Measurements from ENCODE around the gene MISP3. TPM values are rescaled to one million over a fixed set of nuclear protein-coding genes. Genes with fewer than 3 reads are reported as not detected.

MISP3 gene
- total RNA-seq, 1 donor from 2014 or later: 2.1 TPM

DNA sequence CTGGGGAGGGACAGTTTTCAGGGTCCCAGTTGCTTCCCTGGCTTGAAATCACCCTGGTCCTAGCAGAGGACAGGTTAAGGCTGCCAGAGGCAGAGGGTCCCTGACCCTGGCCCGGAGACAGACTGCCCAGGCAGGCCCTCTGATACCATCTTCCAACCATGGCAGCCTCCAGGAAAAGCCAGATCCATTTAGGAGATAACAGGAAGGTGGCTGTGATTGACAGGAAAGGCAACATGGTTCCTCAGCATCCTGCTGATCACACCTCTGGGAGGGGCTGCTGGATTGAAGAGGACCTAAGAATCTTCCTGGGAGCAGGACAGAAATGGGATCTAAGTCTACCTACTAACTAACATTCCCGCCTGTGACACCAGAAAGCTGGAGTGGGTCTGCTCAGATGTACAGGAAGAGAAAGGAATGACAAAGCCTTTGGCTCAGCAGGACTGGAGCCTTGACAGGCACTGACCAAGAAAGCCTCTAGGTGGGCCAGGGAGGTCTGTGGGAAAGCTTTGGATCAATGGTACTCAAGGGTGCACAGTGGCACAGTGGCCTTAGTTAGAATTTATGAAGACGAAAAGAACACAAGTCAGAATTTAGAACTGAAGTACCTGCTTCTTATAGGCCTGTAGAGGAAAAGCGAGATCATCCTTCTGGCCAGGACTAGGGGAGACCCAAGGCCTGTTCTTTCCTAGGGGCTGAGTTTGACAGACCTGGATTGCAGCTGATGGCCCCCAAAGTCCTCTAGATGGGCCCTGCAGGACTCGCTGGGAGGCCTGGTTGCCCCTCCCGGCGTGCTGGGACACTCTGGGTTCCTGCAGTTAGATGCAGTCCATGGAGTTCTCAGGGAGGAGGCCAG is 47.3 kb downstream of the MISP3 start:
- Mint-ChIP-seq H3K4me1 (ENCODE audit: unreplicated experiment) (peaks cover 28% of the 10 kb centered on the region), H3K4me3 (ENCODE audit: unreplicated experiment) (no peak overlapping the region), H3K27ac (ENCODE audit: unreplicated experiment) (peak overlapping the region; percentile 97), H3K36me3 (ENCODE audit: unreplicated experiment) (no peaks in the 10 kb centered on the region), H3K9me3 (ENCODE audit: unreplicated experiment) (no peaks in the 10 kb centered on the region), H3K27me3 (ENCODE audit: unreplicated experiment) (no peaks in the 10 kb centered on the region)
- no peak for DNase-seq (ENCODE audit: extremely low spot score, unreplicated experiment)
- TF ChIP-seq, protein P1, sequence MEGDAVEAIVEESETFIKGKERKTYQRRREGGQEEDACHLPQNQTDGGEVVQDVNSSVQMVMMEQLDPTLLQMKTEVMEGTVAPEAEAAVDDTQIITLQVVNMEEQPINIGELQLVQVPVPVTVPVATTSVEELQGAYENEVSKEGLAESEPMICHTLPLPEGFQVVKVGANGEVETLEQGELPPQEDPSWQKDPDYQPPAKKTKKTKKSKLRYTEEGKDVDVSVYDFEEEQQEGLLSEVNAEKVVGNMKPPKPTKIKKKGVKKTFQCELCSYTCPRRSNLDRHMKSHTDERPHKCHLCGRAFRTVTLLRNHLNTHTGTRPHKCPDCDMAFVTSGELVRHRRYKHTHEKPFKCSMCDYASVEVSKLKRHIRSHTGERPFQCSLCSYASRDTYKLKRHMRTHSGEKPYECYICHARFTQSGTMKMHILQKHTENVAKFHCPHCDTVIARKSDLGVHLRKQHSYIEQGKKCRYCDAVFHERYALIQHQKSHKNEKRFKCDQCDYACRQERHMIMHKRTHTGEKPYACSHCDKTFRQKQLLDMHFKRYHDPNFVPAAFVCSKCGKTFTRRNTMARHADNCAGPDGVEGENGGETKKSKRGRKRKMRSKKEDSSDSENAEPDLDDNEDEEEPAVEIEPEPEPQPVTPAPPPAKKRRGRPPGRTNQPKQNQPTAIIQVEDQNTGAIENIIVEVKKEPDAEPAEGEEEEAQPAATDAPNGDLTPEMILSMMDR (IDR thresholded peaks at IDR 0.05): no peak

DNA sequence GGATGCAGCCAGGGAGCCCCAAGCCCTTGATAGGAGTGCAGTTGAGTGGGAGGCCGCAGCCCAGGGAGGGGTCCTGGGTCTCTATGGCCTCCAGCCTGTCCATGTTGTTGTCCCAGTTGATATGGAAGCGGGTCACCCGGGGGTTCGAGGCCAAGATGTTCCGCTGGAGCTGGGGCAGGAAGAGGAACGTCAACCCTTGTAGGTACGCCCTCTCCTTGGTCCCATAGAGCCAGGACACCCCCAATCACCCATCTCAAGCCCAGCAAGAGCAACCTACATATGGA is 47.9 kb downstream of the MISP3 start:
- DNase-seq (ENCODE audit: extremely low spot score, unreplicated experiment): no peak
- TF ChIP-seq, protein P1 (IDR thresholded peaks at IDR 0.05): no peak
- Mint-ChIP-seq H3K27me3 (ENCODE audit: unreplicated experiment) (no peaks in the 10 kb centered on the region), H3K4me3 (ENCODE audit: unreplicated experiment) (no peak overlapping the region), H3K9me3 (ENCODE audit: unreplicated experiment) (no peaks in the 10 kb centered on the region), H3K36me3 (ENCODE audit: unreplicated experiment) (no peaks in the 10 kb centered on the region), H3K27ac (ENCODE audit: unreplicated experiment) (no peak overlapping the region), H3K4me1 (ENCODE audit: unreplicated experiment) (peaks cover 26% of the 10 kb centered on the region)

DNA sequence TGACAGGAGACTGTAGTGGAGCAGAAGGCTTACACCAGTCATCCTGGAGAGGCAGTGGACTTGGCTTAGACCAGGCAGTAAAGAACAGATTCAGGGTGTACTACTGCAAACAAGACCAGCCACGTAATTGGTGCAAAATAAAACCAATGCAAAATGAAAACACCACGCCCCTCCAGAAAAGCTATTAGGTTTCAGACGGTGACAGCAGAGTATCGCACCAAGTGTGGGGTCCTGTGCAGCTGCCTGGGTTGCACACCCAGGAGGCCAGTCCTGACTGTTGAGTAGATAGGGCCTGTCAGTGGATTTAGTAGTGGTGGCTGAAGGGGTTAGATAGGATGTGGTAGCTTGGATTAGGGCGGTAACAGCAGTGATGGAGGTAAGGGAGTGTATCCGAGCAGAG is 50.3 kb downstream of the MISP3 start:
- H3K4me3 Mint-ChIP-seq (ENCODE audit: unreplicated experiment): no peak overlapping the region
- H3K4me1 Mint-ChIP-seq (ENCODE audit: unreplicated experiment): peaks cover 11% of the 10 kb centered on the region
- no peak for DNase-seq (ENCODE audit: extremely low spot score, unreplicated experiment)
- no peak overlapping the region for H3K27ac Mint-ChIP-seq (ENCODE audit: unreplicated experiment)
- H3K36me3 Mint-ChIP-seq (ENCODE audit: unreplicated experiment): no peaks in the 10 kb centered on the region
- H3K9me3 Mint-ChIP-seq (ENCODE audit: unreplicated experiment): no peaks in the 10 kb centered on the region
- TF ChIP-seq, protein P1 (IDR thresholded peaks at IDR 0.05): no peak
- no peaks in the 10 kb centered on the region for H3K27me3 Mint-ChIP-seq (ENCODE audit: unreplicated experiment)

Other genes with a start within 250 kb of the MISP3 start
- 1.1 and 3.5 TPM in 2 replicates for gene NANOS3, start 195.7 kb upstream of the MISP3 start, total RNA-seq
- gene BRME1, start 166.7 kb upstream of the MISP3 start, total RNA-seq: 3.7 and 4.1 TPM in 2 replicates
- gene CC2D1A, start 166.6 kb upstream of the MISP3 start, total RNA-seq: 44.3 and 51.3 TPM in 2 replicates
- gene PODNL1, start 134.4 kb upstream of the MISP3 start, total RNA-seq: 2.3 and 2.4 TPM in 2 replicates
- 27.4 and 29.3 TPM in 2 replicates for gene DCAF15, start 120.3 kb upstream of the MISP3 start, total RNA-seq
- gene RFX1, start 66.5 kb upstream of the MISP3 start, total RNA-seq: 12.3 and 15.7 TPM in 2 replicates
- gene RLN3, start 44.6 kb upstream of the MISP3 start, total RNA-seq: not detected in 2 replicates
- 1.8 and 1.9 TPM in 2 replicates for gene IL27RA, start 41.0 kb upstream of the MISP3 start, total RNA-seq
- 0.30 and 0.63 TPM in 2 replicates for gene PALM3, start 10.7 kb upstream of the MISP3 start, total RNA-seq
- gene C19orf67, start 13.0 kb downstream of the MISP3 start, total RNA-seq: 0.54 TPM in 1 of 2 replicates, not detected in the other
- gene SAMD1, start 18.0 kb downstream of the MISP3 start, total RNA-seq: 34.9 and 38.9 TPM in 2 replicates
- 109 and 115 TPM in 2 replicates for gene PRKACA, start 45.0 kb downstream of the MISP3 start, total RNA-seq
- 4.5 and 5.5 TPM in 2 replicates for gene ASF1B, start 63.8 kb downstream of the MISP3 start, total RNA-seq
- 43.5 and 48.6 TPM in 2 replicates for gene ADGRL1, start 133.4 kb downstream of the MISP3 start, total RNA-seq

Data from osteocyte (in vitro differentiated cells).